Fibroblast of upper back skin (primary cell): ENCODE results near the gene ZNF705A.
"Not testable (repeated sequence)": the region's sequence is repeated elsewhere in the genome, so short reads cannot be mapped to it uniquely, and the experiment has no call there.

Experiments
- DNase-seq: peaks from one replicate; pipeline ENCODE4 v3.0.0-alpha.2; 2013

Gene ZNF705A

GRCh38 chr12:8156845-8157244 is at the start of gene ZNF705A:
Gene ZNF705A (plus strand): TSS chr12:8157015. CDS start chr12:8172626, 15,611 bp downstream.
- peak; percentile 88 for DNase-seq

- peak; percentile 72 for DNase-seq
Measured at GRCh38 chr12:8108808-8109398, 47.9 kb upstream of the ZNF705A start.

GRCh38 chr12:8113117-8113516 is 43.7 kb upstream of the ZNF705A start:
- DNase-seq = not testable (repeated sequence)

GRCh38 chr12:8120072-8120713 is 36.6 kb upstream of the ZNF705A start:
- DNase-seq = no peak

GRCh38 chr12:8123124-8123912 is 33.5 kb upstream of the ZNF705A start, which contains the start of gene CLEC4A:
Gene CLEC4A (plus strand): TSS chr12:8123617. CDS start chr12:8123879, 262 bp downstream.
- DNase-seq = no peak

- no peak for DNase-seq
Measured at GRCh38 chr12:8127138-8127537, 29.7 kb upstream of the ZNF705A start.

GRCh38 chr12:8133636-8134397 is 23.0 kb upstream of the ZNF705A start:
- DNase-seq = not testable (repeated sequence)

GRCh38 chr12:8134398-8134930 is 22.4 kb upstream of the ZNF705A start:
- DNase-seq = not testable (repeated sequence)

GRCh38 chr12:8141647-8142046 is 15.2 kb upstream of the ZNF705A start:
- DNase-seq = not testable (repeated sequence)

GRCh38 chr12:8143261-8143660 is 13.6 kb upstream of the ZNF705A start:
- no peak for DNase-seq

- peak; percentile 95 for DNase-seq
Measured at GRCh38 chr12:8145754-8146441, 10.9 kb upstream of the ZNF705A start.

GRCh38 chr12:8146442-8146771 is 10.4 kb upstream of the ZNF705A start:
- DNase-seq = no peak

- no peak for DNase-seq
Measured at GRCh38 chr12:8154526-8154925, 2.3 kb upstream of the ZNF705A start.

GRCh38 chr12:8156416-8156815 is 399 bp upstream of the ZNF705A start:
- no peak for DNase-seq

GRCh38 chr12:8157484-8158198 is 826 bp downstream of the ZNF705A start:
- no peak for DNase-seq

GRCh38 chr12:8172911-8173310 is 16.1 kb downstream of the ZNF705A start:
- not testable (repeated sequence) for DNase-seq

- peak; percentile 74 for DNase-seq
Measured at GRCh38 chr12:8179989-8180585, 23.3 kb downstream of the ZNF705A start.

- DNase-seq = not testable (repeated sequence)
Measured at GRCh38 chr12:8181271-8181670, 24.5 kb downstream of the ZNF705A start.

GRCh38 chr12:8182923-8183322 is 26.1 kb downstream of the ZNF705A start:
- DNase-seq = not testable (repeated sequence)

- not testable (repeated sequence) for DNase-seq
Measured at GRCh38 chr12:8183346-8183745, 26.5 kb downstream of the ZNF705A start.

- DNase-seq = not testable (repeated sequence)
Measured at GRCh38 chr12:8184206-8184605, 27.4 kb downstream of the ZNF705A start.
